GM23248 (cell line): ENCODE results near the gene RTCB. TPM values are rescaled to one million over a fixed set of nuclear protein-coding genes. Genes with fewer than 3 reads are reported as not detected.

ENCODE experiments used
- DNase-seq: peaks from one replicate; pipeline ENCODE4 v3.0.0-alpha.2; 2015
- H2AFZ ChIP-seq: fragments of 200-600 bp; sonication (generic); 2 replicates; pipeline ENCODE4 v1.6.1; 2016; ENCODE audit warnings: antibody characterized with exemption
- H3F3A ChIP-seq: fragments of 200-600 bp; sonication (generic); 2 replicates; pipeline ENCODE4 v1.6.1; 2016; ENCODE audit warnings: mild to moderate bottlenecking, antibody characterized with exemption, mixed run types; ENCODE audit not compliant: insufficient read depth
- H3K27ac ChIP-seq: fragments of 200-600 bp; sonication (generic); 2 replicates; pipeline ENCODE4 v1.5.1; 2016; ENCODE audit warnings: mild to moderate bottlenecking
- H3K27me3 ChIP-seq: fragments of 200-600 bp; sonication (generic); replicated peaks from 2 replicates; pipeline ENCODE4 v1.6.1; 2016; ENCODE audit warnings: mild to moderate bottlenecking; ENCODE audit not compliant: insufficient read depth
- H3K36me3 ChIP-seq: fragments of 200-600 bp; sonication (generic); 2 replicates; pipeline ENCODE4 v1.6.1; 2016; ENCODE audit warnings: low read depth, mild to moderate bottlenecking
- H3K4me1 ChIP-seq: fragments of 200-600 bp; sonication (generic); 2 replicates; pipeline ENCODE4 v1.6.1; 2016; ENCODE audit warnings: mild to moderate bottlenecking; ENCODE audit not compliant: insufficient read depth
- H3K4me2 ChIP-seq: fragments of 200-600 bp; sonication (generic); one replicate; pipeline ENCODE4 v1.6.1; 2016; ENCODE audit warnings: mild to moderate bottlenecking; ENCODE audit not compliant: unreplicated experiment
- H3K4me3 ChIP-seq: fragments of 200-600 bp; sonication (generic); 2 replicates; pipeline ENCODE4 v1.5.1; 2016; ENCODE audit warnings: mild to moderate bottlenecking
- H3K79me2 ChIP-seq: fragments of 200-600 bp; sonication (generic); 2 replicates; pipeline ENCODE4 v1.6.1; 2016; ENCODE audit warnings: mild to moderate bottlenecking; ENCODE audit not compliant: insufficient read depth
- H3K9ac ChIP-seq: fragments of 200-600 bp; sonication (generic); 2 replicates; pipeline ENCODE4 v1.6.1; 2016; ENCODE audit warnings: mild to moderate bottlenecking
- H3K9me2 ChIP-seq: fragments of 200-600 bp; sonication (generic); 2 replicates; pipeline ENCODE4 v1.6.1; 2016; ENCODE audit warnings: mixed run types, mild to moderate bottlenecking, moderate library complexity; ENCODE audit not compliant: insufficient read depth
- H3K9me3 ChIP-seq: fragments of 200-600 bp; sonication (generic); one replicate; pipeline ENCODE4 v1.6.1; 2017; ENCODE audit warnings: low read depth
- H4K20me1 ChIP-seq: fragments of 200-600 bp; sonication (generic); 2 replicates; pipeline ENCODE4 v1.6.0; 2016; ENCODE audit not compliant: insufficient read depth
- EZH2 ChIP-seq: fragments of 200-600 bp; sonication (generic); IDR thresholded peaks from 2 replicates; pipeline ENCODE4 v1.6.1; 2018; ENCODE audit warnings: antibody characterized with exemption, mild to moderate bottlenecking; ENCODE audit not compliant: insufficient read depth, poor library complexity, severe bottlenecking
- EZH2phosphoT487 ChIP-seq: fragments of 200-600 bp; sonication (generic); IDR thresholded peaks from 2 replicates; pipeline ENCODE4 v1.6.1; 2018; ENCODE audit warnings: antibody characterized with exemption, moderate library complexity, mild to moderate bottlenecking, low read depth; ENCODE audit not compliant: insufficient read depth
- WGBS, 2 experiments: methylation state at CpG; one replicate each; pipeline ENCODE4 v1.1.6; 2015 to 2017; ENCODE audit warnings: low lambda C conversion rate in 2 of 2, low coverage in 1 of 2; ENCODE audit errors: missing lambda C conversion rate in 2 of 2; 5-methylcytosine and 5-hydroxymethylcytosine counted together
- in situ Hi-C: fragments of 300-500 bp; cut with MboI; formaldehyde crosslinking; loops from 2 replicates; pipeline ENCODE4 v1.15.0; 2020
- polyA plus RNA-seq: library from polyadenylated mRNA; unstranded; fragments of >200 nt; fragmentation: Nextera tagmentation; extraction: Ambion mirVana; gene quantifications from 2 replicates; pipeline ENCODE4 v1.2.1, GENCODE V29; 2016
- total RNA-seq: library from RNA; depleted of rRNA; stranded (reverse); fragments of >200 nt; shearing (Covaris generic); gene quantifications from 2 replicates; pipeline ENCODE4 v1.2.3, GENCODE V29; 2014

Gene RTCB
- total and polyA plus RNA-seq, 2 experiments from 2014 or later: 88.8 to 101 TPM

GRCh38 chr22:32444068-32444467 is 32.0 kb upstream of the RTCB start:
- Histone ChIP-seq H3K36me3 (no peaks in the 10 kb centered on the region), H3K27me3 (peaks cover 5% of the 10 kb centered on the region; the same call in 1 of the 2 replicates), H3K27ac (no peak overlapping the region), H3K9me3 (no peaks in the 10 kb centered on the region), H3K79me2 (no peaks in the 10 kb centered on the region), H3K4me3 (no peak overlapping the region), H3K9me2 (no peaks in the 10 kb centered on the region), H2AFZ (no peak overlapping the region), H3K9ac (no peak overlapping the region), H3K4me2 (no peak overlapping the region), H4K20me1 (no peaks in the 10 kb centered on the region), H3K4me1 (no peaks in the 10 kb centered on the region), H3F3A (no peaks in the 10 kb centered on the region)
- no peak for TF ChIP-seq EZH2
- TF ChIP-seq EZH2phosphoT487: no peak
- in situ Hi-C loops: no loop called here
- no peak for DNase-seq
- WGBS, 2 experiments: 44 to 48% methylated on average over 6 of the region's 6 CpGs

DNA sequence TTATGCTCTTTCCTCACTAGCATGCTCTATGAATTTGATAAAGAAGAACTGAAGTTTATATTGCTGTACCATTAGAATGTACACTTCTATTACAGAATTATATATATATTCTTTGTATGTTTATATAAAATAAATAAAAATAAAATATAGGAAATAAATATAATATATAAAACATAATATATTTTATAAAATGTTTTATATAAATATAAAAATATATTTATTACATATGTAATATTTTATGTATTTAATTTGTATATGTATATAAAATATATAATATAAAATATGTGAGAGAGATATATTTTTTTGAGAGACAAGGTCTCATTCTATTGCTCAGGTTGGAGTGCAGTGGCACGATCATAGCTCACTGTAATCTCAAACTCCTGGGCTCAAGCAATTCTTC is 18.3 kb upstream of the RTCB start:
- DNase-seq: no peak
- in situ Hi-C loops: no loop called here
- H3K4me3 ChIP-seq: no peak overlapping the region
- no peaks in the 10 kb centered on the region for H3K4me1 ChIP-seq
- no peak overlapping the region for H3K9ac ChIP-seq
- 35 to 38% methylated on average over 1 of the region's 1 CpG for whole genome bisulfite sequencing, 2 experiments
- H3K27ac ChIP-seq: no peak overlapping the region
- H3K4me2 ChIP-seq: no peak overlapping the region
- H3K27me3 ChIP-seq: 0 out of 2 replicates have a peak, but pooled peaks cover 4% of the 10 kb centered on the region
- H4K20me1 ChIP-seq: no peaks in the 10 kb centered on the region
- H3K36me3 ChIP-seq: no peaks in the 10 kb centered on the region
- H3K79me2 ChIP-seq: no peaks in the 10 kb centered on the region
- H3F3A ChIP-seq: no peaks in the 10 kb centered on the region
- TF ChIP-seq EZH2 (no peak), EZH2phosphoT487 (no peak)
- no peaks in the 10 kb centered on the region for H3K9me2 ChIP-seq
- H3K9me3 ChIP-seq: no peaks in the 10 kb centered on the region
- no peak overlapping the region for H2AFZ ChIP-seq

GRCh38 chr22:32426881-32427280 is 14.8 kb upstream of the RTCB start:
- Histone ChIP-seq H4K20me1 (no peaks in the 10 kb centered on the region), H3K27ac (no peak overlapping the region), H3K4me2 (no peak overlapping the region), H3K4me3 (no peak overlapping the region), H3K79me2 (no peaks in the 10 kb centered on the region), H3K4me1 (no peaks in the 10 kb centered on the region), H3K9me2 (no peaks in the 10 kb centered on the region), H3K36me3 (no peaks in the 10 kb centered on the region), H2AFZ (no peak overlapping the region), H3F3A (no peaks in the 10 kb centered on the region), H3K9me3 (no peaks in the 10 kb centered on the region), H3K9ac (no peak overlapping the region), H3K27me3 (peaks cover 24% of the 10 kb centered on the region; the same call in 1 of the 2 replicates)
- WGBS, 2 experiments: 80 to 90% methylated on average over 4 of the region's 4 CpGs
- in situ Hi-C loops: no loop called here
- TF ChIP-seq EZH2phosphoT487: no peak
- no peak for TF ChIP-seq EZH2
- DNase-seq: no peak

- Histone ChIP-seq H3K4me1 (no peaks in the 10 kb centered on the region), H3K9ac (no peak overlapping the region), H3K9me3 (no peaks in the 10 kb centered on the region), H3F3A (no peaks in the 10 kb centered on the region), H3K9me2 (no peaks in the 10 kb centered on the region), H2AFZ (no peak overlapping the region), H3K27me3 (peaks cover 47% of the 10 kb centered on the region), H3K36me3 (no peaks in the 10 kb centered on the region), H3K79me2 (no peaks in the 10 kb centered on the region), H4K20me1 (no peaks in the 10 kb centered on the region), H3K4me2 (no peak overlapping the region), H3K4me3 (no peak overlapping the region), H3K27ac (no peak overlapping the region)
- WGBS, 2 experiments: 36 to 62% methylated on average over 1 of the region's 1 CpG
- DNase-seq: no peak
- in situ Hi-C loops: no loop called here
- TF ChIP-seq EZH2phosphoT487 (no peak), EZH2 (no peak)
These were observed 11.6 kb upstream of the RTCB start for GRCh38 chr22:32423664-32424063.

DNA sequence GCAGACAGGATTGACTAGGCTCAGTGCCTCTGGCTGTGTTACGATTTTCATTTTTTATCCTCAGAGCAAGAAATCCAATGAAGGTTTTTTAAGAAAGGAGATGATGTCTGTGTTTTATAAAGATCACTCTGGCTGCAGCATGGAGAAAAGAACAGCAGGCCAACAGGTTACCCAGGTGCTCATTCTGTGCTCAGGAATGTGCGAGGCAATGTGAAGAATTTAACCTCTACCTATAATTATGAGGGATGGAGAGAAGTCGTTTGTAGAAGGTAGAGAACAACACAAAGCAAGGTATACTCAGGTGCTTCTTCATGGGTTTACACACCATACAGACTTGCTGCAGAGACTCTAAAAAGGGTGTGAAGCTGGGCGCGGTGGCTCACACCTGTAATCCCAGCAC is 10.0 kb upstream of the RTCB start:
- H3K4me2 ChIP-seq: no peak overlapping the region
- H4K20me1 ChIP-seq: no peaks in the 10 kb centered on the region
- TF ChIP-seq EZH2phosphoT487: no peak
- TF ChIP-seq EZH2: no peak
- no peak overlapping the region for H3K4me3 ChIP-seq
- no peaks in the 10 kb centered on the region for H3K9me3 ChIP-seq
- no peak overlapping the region for H3K27ac ChIP-seq
- in situ Hi-C loops: no loop called here
- H3F3A ChIP-seq: no peaks in the 10 kb centered on the region
- H3K4me1 ChIP-seq: no peaks in the 10 kb centered on the region
- WGBS, 2 experiments: 41 to 45% methylated on average over 5 of the region's 5 CpGs
- peaks cover 59% of the 10 kb centered on the region for H3K27me3 ChIP-seq
- no peak overlapping the region for H3K9ac ChIP-seq
- no peaks in the 10 kb centered on the region for H3K79me2 ChIP-seq
- no peak for DNase-seq
- no peaks in the 10 kb centered on the region for H3K9me2 ChIP-seq
- H2AFZ ChIP-seq: no peak overlapping the region
- H3K36me3 ChIP-seq: no peaks in the 10 kb centered on the region
